COR-L47 (cell line): ENCODE measurements around the gene PRKCE.

ENCODE experiments used
- DNase-seq: peaks from one replicate; lab custom pipeline; 2025; lab: John Stamatoyannopoulos, UW

Gene PRKCE

GRCh38 chr2:45631955-45632354 is 19.5 kb upstream of the PRKCE start:
- DNase-seq: no peak

- no peak for DNase-seq
These were observed 17.3 kb upstream of the PRKCE start for GRCh38 chr2:45634223-45634622.

- DNase-seq: no peak
These were observed 15.5 kb upstream of the PRKCE start for GRCh38 chr2:45636008-45636407.

DNA sequence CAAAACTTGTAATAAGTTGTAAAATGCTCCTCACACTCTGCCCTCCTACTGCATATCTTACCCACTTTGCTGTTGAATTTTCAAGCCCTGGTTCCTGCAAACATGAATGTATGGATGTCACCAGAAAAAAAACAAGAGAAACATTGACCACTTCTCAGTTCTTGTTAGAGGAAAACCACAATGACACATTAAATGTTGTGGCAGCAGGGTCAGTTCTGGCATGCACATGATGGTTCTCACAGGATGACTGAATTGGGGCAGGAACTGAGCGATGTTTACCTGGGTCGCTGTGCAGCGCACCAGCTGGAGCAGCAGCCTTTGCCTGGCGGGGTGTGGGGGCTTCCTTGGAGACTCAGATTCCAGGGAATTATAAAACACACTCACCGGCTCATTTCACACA is 14.0 kb upstream of the PRKCE start:
- no peak for DNase-seq

GRCh38 chr2:45640576-45640975 is 10.9 kb upstream of the PRKCE start:
- DNase-seq: no peak

DNA sequence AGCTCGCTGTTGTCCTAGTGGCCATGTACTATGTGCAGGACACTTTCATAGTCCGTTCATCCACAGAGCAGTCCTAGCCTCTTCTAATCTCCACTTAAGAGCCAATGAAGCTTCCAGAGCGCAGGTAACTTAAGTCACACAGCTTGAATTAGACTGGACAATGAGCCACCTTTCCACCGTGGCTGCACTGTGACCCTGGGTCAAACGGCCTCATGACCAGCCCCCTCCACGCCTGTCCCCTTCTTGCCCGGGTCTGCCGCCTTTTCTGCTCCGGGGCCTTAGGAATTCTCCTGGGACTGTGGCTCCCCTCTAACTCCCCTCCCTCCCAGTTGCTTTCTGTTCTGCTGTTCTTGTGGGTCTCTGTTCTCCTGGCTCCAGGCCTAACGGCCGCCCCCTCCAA is 8.4 kb upstream of the PRKCE start:
- DNase-seq: no peak

DNA sequence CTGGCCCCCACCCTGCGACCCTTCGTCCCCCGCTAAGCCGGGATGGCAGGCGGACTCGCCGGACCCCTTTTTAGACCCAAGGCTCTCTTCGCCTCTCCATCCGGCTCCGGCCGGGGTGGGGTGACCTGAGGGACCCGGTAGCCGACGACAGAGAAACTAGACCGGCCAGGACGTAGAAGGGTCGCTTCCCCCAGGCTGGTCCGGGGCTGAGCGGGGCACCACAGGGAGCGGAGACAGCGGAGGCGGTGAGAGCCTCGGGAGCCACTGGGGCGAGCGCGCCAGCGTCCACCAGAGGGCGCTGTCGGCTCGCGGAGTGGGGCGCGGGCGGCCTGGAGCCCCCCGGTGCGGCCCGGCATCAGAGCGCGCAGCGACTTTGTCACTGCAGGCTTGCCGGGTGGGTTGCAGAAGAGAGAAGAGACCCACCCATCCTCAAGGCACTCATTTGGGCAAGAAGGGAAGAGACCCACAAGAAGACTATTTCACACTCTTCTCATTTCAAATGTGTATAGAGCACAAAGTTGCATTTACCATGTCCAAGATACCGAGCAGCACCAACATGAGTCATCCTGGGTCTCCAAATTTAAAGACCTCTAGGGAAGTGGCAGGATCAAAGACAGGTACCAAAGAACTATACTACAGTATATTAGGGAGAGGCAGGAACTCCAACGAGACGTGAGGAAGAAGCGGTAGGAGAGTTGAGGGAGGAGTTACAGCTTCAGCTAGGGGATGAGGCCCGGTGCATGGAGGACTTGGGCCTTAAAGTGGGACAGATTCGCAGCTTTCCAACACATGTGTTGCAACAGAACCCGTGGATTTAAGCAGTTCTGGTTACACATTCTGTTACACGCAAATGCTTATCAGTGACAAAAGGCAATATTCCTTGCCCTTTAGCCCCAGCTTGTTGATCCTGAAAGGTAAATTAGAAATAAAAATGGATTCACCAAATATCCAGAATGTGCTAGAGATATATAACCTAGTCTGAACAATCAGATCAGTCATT is 7.6 kb upstream of the PRKCE start:
- DNase-seq: peak; percentile 26

GRCh38 chr2:45646289-45646688 is 5.2 kb upstream of the PRKCE start:
- no peak for DNase-seq

DNA sequence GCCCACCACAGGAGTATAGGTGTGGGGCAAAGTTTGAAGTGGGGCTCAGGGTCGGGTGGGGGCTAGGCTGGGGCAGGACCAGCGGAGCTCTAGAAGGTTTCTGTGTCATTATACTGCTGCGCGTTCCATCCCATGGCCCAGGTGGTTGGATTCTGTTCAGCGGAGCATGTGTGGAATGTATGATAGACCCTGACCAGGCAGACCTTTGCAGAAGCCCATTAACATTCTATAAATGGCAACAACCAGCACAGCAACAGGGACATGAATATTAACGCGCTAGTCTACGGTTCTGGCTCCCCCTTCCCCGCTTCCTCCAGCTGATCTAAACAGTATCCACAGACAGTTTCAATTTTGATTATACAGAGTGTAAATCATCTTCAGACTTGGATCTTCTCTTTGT is 4.1 kb upstream of the PRKCE start:
- no peak for DNase-seq

DNA sequence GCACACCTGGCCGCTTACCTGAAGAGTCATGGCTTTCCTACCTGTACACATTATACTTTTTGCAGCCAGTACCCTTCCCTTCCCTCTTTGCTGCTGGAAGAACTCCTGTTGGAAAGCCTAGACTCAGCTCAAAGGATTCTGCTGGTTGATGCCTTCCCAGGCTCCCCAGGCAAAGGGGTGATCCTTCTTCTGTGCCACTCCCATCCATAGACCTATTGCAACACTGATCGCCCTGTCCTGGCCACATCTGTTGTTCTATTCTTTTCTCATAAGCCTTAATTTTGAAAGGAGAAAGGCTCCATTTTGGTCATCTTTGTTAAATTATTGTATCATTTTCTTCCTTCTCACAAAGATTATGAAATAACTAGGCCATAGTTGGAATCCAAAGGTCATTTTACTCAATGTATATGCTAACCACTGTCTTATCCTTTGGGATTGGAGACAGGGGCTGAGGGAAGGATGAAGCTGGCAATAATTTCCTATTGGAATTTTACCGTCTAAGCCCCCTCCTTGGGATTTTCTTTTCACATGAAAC is 3.4 kb upstream of the PRKCE start:
- DNase-seq: no peak

DNA sequence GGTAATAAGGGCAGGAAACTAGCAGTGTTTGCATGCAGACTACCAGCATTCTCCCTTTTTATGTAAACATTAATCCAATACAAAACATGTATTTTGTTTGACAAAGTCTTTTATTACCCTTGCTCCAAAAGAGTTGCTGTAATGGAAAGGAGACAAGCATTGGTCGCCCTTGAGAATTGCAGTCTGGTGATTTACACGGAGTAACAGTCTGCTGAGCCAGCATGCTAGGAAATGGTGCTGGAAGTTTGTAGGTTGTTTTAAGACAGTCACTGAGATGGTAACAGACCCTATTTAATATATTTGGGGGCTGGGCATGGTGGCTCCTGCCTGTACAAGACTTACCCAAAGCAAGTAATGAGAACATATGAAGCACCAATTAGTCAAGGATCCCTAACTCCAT is 2.8 kb upstream of the PRKCE start:
- no peak for DNase-seq

- no peak for DNase-seq
These were observed 2.0 kb upstream of the PRKCE start for GRCh38 chr2:45649462-45649857.

- DNase-seq: no peak
These were observed 1.3 kb upstream of the PRKCE start for GRCh38 chr2:45649858-45650811.

DNA sequence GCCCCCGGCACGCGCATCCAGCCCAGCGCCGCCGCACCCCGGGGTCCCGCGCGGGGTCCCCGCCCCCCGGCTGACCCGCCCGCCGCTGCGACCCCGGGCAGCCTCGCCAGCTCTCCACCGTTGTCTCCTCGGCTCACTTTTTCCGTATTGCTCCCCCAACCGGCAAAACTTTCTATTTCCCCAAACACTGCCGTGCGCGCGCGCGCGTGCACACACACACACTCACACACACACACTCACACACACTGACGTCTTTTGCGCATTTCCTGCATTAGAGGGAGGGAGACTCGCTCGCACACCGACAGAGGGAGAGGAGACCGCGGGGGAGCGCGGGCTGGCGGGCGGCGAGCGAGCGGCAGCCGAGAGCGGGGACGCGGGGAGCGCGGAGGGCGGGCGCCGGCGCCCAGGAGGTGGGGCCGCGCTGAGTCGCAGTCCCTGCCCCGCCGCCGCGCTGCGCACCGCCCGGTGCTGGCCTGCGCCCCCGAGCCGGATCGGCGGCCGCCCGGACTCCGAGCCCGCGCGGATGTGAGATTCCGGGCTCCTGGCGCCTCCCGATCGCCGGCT is 542 bp upstream of the PRKCE start:
- DNase-seq: peak; percentile 51

- DNase-seq: no peak
These were observed 886 bp downstream of the PRKCE start for GRCh38 chr2:45652090-45653031.

- no peak for DNase-seq
These were observed 1.8 kb downstream of the PRKCE start for GRCh38 chr2:45653122-45653913.

DNA sequence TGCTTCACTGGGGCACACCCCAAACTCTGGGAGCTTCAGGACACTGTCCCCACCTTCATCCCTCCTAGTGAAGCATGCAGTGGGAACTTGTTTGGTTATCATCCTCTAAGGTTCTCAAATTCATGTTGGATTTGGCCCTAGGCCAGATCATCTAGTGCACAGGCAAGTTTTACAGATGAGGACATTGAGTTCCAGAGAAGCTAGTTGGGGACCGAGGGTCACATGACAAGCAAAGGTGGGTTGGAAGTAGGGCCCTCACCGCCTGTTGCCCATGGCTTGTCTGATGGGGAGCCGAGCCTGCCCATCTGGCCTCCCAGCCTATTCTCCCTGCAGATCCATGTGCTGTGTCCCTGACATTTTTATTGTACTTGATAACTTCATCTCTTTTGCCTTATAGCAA is 2.8 kb downstream of the PRKCE start:
- no peak for DNase-seq

- no peak for DNase-seq
These were observed 10.4 kb downstream of the PRKCE start for GRCh38 chr2:45661828-45662227.

DNA sequence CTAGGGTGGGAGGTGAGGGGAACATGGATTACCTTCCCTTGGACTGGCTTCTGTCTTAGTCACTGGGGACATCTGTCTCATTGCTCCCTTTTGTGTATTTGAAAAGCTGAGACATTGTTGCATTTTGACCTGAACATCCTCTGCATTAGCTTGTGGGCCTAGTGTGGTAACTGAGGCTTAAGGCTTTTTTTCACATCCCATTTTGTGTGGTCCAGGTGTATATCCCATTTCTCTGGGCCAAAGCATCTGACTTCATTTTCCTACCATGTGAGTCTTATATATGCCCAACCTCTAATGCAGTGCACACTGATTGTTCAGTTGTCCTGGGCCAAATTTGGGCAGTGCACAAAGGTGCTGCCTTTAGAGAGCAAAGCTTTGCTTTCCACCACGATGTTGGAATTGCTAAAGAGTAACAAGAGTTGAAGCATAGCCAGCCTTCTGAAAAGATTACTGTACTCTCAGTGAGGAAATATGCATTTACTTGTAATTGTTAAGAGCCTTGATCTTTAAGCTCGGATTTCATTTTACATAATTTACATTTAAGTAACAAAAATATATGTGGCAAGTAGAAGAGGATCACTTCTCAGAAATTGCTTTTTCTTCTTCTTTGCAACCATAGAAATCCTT is 13.3 kb downstream of the PRKCE start:
- DNase-seq: no peak

DNA sequence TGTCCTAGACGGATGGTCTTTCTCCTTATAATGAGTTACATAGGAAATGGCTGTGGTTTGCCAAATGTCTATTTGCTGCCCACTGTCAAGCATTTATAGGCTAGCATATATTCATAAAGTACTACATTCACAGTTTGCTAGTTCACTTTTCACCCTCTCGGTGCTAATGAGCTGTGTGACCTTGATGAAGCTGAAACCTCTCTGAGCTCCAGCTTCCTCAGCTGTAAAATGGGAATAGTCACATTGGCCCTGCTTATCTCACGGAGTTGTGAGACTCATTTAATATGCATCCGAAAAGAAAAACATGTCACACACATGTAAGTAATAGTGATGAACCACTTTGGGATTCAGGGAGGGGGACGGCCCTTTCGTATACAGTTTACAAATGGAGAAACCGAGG is 17.0 kb downstream of the PRKCE start:
- DNase-seq: no peak
